NOMO-1 treated with dmso at 0.1 percent for 144 hours (cell line): Measurements from ENCODE around the gene PPP1R14B.
"Not testable (repeated sequence)": the region's sequence is repeated elsewhere in the genome, so short reads cannot be mapped to it uniquely, and the experiment has no call there.

Experiments used
- DNase-seq: peaks from one replicate; lab custom pipeline; 2025; ENCODE audit not compliant: unreplicated experiment; lab: John Stamatoyannopoulos, UW

PPP1R14B gene

GRCh38 chr11:64246621-64246870, 197 bp downstream of the PPP1R14B start:
- DNase-seq = not testable (repeated sequence)

- peak; percentile 34 for DNase-seq
Measured at GRCh38 chr11:64245797-64246620, 734 bp downstream of the PPP1R14B start.

- no peak for DNase-seq
Measured at GRCh38 chr11:64245401-64245796, 1.3 kb downstream of the PPP1R14B start.

DNA sequence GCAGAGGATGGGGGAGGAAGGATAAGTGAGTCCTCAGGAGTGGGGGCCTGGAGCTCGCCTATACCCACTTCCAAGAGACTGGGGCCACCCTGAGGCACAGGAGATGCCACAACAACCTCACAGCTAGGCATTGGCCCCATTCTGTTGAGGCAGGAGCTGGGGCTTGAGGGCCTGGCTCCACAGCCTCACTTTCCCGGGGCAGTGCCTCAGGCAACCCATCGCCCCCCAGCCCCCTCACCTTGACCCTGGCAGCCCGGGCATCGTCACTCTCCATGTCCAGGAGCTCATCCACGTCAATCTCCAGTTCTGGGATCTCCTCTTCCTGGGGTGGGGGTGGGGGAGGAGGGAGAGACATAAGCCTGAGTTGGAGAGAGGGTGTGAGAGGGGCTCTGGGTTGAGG, 1.8 kb downstream of the PPP1R14B start:
- DNase-seq = no peak

DNA sequence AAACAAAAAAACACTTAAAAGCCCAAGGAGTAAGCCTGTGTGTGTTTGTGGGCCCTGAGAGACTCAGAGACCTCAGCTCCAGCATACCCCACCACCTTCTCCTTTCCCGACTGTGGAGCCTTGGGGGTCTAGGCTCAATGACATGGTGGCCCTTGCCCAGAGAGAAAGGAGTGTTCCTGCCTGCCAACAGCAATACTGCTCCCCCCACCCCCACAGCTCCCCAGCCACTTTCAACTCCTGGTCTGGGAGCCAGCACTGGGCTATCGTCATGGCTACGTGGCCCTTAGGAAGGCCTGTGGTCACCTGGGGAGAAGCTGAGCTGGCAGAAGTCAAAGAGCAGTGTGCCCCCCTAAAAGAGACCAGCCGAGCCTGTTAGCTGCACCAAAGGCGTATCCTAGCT, 2.6 kb downstream of the PPP1R14B start:
- no peak for DNase-seq

- DNase-seq = no peak
Measured at GRCh38 chr11:64243236-64243854, 3.4 kb downstream of the PPP1R14B start.

GRCh38 chr11:64241491-64242374, 5.0 kb downstream of the PPP1R14B start:
- DNase-seq = peak; percentile 98

- no peak for DNase-seq
Measured at GRCh38 chr11:64241241-64241490, 5.6 kb downstream of the PPP1R14B start.

DNA sequence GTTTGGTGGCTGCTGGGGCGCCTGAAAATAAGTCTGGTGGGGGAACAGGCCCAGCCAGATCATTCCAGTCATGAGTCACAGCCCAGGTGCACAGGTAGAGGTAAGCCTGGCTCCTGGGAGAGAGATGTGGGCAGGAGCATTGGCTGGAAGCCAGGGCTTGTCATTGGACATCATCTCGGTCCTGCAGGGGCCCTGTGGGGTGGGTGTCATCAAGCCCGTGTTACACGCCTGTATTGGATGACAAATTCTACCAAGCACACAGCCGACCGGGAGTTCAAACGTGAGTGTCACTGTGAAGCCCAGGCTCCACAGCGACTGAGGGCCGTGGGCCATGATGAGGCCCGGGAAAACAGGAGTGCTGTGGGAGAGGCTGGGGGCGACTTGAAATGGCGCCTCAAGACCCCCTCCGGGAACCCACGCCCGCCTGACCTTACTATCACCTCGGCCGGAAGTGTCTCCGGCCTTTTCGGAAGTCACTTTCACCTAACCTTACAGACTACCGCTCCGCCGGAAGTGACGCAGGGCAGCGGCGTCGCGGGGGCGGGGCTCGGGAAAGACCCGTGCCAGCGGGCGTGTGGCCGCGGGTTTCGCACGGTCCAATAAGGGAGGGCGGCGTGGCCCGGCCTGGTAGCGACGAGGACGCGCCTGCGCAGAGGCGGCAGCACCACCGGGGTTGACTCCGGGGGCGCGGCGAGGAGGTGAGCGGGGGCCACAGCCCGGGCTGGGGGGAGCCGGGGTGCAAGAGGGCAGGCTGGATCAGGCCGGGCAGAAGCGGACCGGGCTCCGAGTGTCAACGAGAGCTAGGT, 6.1 kb downstream of the PPP1R14B start, which contains the start of gene FKBP2:
FKBP2 (plus strand) TSS at position 661 of the 806 bp plus-strand sequence. CDS start 1,293 bp downstream, outside the sequence.
- DNase-seq = peak; percentile 96

DNA sequence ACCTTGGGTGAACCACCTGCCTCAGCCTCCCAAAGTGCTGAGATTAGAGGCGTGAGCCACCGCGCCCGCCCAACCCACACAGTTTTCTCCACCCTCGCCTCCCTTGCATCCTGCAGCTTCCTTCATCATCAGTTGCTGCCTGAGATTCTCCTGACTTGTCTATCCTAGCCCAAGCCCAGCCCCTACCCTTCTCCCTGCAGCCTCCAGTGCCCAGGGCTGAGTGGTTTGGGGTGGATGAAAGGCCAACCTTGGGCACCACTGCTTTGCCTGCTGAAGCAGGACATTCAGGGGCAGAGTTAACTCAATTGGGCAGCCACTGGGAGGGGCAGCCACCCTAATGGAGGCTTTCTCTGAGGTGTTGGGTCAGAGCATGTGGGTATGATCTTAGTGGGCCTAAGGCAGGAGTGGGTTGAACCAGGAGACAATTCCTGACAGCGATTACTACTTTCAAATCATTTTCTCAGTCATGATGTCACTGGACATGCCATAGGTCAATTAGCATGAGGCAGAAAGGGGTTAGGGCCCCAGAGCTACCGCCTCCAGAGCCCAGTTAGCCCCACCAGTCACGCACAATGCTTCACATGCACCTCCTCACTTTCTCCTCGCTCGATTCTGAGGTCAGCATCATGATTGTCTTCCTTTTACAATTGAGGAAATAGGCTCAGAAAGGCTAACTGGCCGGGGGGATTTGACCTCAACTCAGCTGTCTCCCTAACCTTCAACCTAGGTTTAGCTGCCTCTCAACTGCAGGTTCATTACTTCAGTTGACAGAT, 6.9 kb downstream of the PPP1R14B start:
- peak; percentile 98 for DNase-seq

GRCh38 chr11:64238999-64239398, 7.7 kb downstream of the PPP1R14B start:
- DNase-seq = peak; percentile 73

- DNase-seq = no peak
Measured at GRCh38 chr11:64238076-64238475, 8.7 kb downstream of the PPP1R14B start.

DNA sequence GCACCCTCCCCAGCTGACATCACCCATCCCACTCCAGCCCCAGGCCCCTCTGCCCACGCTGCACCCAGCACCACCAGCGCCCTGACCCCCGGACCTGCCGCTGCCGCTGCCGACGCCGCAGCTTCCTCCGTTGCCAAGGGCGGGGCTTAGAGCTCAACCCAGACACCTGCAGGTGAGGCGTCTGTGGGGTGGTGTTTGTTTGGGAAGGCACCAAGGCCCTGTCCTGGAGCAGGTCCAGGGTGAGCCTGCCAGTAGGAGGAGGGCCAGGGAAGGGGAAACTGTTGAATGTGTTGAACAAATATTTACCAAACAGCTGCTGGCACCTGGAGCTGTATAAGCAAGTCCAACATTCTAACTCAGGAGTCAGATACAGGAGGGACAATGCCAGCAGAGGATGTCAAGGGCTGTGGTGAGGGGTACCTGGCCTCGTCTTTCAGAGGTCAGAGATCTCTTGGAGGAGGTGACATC, 9.2 kb downstream of the PPP1R14B start:
- no peak for DNase-seq

DNA sequence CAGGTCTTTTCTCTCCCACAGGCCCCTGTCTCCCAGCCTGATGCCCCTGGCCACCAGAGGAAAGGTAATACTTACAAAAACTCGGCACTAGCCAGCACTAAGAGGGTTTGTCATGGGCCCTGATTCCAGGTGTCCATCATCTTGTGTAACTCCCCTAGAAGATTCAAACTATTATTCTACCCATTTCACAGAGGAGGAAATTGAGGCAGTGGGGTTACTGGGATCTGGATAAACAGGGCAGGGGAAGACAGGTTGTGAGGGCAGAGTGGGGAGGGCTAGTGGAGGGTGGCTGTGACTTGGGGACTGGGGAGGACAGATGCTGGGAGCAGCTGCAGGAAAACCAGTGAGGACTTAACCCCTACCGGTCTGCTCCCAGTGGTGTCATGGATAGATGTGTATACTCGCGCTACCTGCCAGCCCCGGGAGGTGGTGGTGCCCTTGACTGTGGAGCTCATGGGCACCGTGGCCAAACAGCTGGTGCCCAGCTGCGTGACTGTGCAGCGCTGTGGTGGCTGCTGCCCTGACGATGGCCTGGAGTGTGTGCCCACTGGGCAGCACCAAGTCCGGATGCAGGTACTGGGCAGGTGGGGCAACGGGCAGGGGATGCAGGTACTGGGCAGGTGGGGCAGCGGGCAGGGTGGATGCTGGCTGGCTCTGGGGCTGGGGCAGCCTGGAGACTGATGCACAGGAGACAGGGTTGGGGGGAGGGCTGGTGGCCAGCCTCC, 11.1 kb downstream of the PPP1R14B start:
- no peak for DNase-seq

DNA sequence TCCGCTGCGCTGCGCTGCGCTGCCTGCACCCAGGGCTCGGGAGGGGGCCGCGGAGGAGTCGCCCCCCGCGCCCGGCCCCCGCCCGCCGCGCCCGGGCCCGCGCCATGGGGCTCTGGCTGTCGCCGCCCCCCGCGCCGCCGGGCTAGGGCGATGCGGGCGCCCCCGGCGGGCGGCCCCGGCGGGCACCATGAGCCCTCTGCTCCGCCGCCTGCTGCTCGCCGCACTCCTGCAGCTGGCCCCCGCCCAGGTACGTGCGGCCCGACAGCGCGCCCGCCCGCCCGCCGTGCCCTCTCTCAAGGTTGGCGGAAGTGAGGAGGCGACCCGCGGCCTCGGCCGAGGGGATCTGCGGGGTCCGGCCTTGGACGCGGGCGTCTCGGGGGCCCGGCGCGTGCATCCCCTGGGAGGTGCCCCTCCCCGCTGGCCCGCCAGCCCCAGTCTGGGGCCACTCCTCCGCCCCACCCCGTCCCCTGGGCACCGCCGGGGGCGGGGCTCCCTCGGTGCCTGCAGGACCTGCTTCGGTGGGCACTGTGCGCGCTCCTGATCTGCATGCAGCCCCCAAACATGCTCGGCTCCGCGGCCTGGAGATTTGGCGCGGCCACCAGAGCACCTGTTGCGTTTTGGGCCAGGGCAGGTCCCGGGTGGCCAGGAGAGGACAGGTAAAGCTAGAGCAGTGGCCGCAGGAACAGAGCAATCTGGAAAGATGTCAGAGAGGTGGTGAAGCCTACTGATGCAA, 11.9 kb downstream of the PPP1R14B start:
- DNase-seq = no peak

- DNase-seq = peak; percentile 39
Measured at GRCh38 chr11:64233913-64234586, 12.7 kb downstream of the PPP1R14B start, which contains the start of gene VEGFB. Gene VEGFB (plus strand): TSS chr11:64234584. CDS start chr11:64234834, 250 bp downstream.

DNA sequence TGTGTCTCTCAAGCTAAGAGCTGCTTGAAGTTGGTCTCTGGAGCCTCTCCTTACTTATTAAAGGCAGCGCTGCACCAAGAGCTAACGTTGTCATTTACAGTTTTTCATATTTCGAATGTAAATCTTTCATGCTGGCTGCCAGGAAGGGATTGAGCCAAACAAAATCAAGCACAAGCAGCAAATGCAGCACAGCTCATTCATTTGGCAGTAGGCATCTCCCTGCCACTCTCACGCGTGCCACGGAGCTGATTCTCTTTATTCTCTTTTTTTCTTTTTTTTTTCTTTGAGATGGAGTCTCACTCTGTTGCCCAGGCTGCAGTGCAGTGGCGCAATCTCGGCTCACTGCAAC, 13.8 kb downstream of the PPP1R14B start:
- no peak for DNase-seq

GRCh38 chr11:64232182-64232966, 14.4 kb downstream of the PPP1R14B start:
- no peak for DNase-seq
